ENCODE data around the gene RTEL1.
"Not testable (repeated sequence)": the region's sequence is repeated elsewhere in the genome, so short reads cannot be mapped to it uniquely, and the experiment has no call there.

The RTEL1 gene

DNA sequence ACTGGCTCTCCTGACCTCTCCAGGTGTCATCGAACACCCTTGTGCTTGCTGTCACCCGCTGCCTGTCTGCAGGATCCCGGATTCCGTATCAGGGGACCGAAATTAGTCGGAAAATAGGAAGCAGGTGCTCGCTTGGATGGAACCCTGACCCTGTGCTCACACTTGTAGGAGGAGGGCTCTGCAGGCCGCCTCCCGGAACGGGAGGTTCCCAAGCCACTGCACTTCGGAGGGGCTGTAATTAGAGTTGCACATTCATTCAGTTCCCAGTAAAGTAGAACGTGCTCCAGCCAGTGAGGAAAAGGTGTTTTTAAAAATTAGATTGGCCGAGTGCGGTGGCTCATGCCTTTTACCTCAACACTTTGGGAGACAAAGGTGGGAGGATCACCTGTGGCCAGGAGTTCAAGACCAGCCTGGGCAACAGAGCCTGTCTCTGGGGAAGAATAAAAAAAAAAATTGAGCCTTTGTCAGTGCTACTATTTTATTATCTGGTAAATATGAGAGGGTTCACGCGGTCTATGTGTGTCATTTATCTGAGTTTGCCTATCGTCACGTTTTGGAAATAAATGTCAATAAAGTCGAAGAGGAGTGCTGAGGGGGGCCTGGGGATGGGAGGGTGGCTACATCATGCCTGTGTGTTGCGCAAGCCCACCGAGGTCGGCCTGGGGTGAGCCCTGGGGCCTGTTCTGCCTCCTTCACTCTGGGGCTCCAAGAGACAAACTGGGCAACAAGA is 29.7 kb upstream of the RTEL1 start:
- peak; percentile 13 for DNase-seq

DNA sequence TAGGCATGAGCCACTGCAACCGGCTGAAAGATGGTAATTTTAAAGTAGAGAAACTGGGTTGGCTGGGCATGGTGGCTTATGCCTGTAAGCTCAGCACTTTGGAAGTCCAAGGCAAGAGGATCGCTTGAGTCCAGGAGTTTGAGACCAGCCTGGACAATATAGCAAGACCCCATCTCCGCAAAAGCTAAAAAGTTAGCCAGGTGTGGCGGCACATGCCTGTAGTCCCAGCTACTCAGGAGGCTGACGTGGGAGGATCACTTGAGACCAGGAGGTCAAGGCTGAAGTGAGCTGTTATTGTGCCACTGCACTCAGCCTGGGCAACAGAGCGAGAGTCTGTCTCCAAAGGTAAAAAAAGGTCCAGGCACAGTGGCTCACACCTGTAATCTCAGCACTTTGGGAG is 27.2 kb upstream of the RTEL1 start:
- not testable (repeated sequence) for DNase-seq

DNA sequence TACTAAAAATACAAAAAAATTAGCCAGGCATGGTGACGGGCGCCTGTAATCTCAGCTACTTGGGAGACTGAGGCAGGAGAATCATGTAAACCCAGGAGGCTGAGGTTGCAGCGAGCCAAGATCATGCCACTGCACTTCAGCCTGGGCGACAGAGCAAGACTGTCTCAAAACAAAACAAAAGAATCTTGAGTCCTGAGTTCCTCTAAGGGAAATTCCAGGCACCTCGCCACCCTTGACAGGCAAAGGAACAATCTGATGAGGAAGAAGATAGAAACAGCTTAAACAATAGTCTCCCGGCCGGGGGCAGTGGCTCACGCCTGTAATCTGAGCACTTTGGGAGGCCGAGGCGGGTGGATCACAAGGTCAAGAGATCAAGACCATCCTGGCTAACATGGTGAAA is 26.7 kb upstream of the RTEL1 start:
- not testable (repeated sequence) for DNase-seq

DNA sequence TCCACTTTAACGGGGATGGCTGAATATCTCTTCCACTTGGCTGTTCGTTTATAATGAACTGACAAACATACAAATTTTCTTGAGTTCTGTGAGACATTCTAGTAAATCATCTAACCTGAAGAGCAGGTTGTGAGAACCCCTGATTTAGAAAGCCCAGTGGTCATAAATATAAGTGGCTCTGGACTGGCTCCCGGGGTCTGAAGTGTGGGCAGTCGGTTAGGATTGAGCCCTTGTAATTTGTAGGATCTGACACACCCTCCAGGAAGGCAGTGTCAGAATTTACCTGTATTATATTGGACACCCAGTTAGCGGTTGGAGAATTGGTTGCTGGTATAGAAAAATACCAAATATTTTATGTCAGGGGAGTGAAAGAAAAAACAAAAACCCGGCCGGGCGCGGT is 24.4 kb upstream of the RTEL1 start:
- no peak for DNase-seq

DNA sequence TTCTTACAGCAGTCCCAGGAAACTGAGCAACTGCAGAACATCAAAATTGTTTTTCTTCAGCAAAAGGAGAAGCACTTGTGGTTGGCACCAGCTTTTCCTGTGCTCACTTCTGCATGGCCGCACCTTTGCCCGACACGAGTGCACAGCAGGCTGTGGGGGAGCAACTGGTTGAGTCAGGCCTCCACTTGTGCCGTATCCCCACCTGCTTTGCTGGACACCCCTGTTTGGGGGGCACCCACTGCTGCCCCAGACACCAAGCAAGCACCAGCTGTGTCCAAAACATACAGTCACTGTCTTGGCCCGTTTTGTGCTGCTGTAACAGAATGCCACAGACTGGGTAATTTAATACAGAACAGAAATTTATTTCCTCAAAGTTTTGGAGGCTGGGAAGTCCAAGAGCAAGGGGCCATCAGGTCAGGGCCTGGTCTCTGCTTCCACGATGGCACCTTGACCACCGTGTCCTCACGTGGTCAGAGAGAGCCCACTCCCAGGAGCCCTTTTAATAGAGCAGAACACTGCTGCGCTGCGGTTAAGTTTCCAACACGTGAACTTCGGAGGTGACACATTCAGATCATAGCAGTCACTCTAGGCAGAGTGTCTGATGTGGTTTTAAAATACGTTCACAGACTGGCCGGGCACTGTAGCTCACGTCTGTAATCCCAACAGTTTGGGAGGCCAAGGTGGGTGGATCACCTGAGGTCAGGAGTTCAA is 22.5 kb upstream of the RTEL1 start:
- no peak for DNase-seq

DNA sequence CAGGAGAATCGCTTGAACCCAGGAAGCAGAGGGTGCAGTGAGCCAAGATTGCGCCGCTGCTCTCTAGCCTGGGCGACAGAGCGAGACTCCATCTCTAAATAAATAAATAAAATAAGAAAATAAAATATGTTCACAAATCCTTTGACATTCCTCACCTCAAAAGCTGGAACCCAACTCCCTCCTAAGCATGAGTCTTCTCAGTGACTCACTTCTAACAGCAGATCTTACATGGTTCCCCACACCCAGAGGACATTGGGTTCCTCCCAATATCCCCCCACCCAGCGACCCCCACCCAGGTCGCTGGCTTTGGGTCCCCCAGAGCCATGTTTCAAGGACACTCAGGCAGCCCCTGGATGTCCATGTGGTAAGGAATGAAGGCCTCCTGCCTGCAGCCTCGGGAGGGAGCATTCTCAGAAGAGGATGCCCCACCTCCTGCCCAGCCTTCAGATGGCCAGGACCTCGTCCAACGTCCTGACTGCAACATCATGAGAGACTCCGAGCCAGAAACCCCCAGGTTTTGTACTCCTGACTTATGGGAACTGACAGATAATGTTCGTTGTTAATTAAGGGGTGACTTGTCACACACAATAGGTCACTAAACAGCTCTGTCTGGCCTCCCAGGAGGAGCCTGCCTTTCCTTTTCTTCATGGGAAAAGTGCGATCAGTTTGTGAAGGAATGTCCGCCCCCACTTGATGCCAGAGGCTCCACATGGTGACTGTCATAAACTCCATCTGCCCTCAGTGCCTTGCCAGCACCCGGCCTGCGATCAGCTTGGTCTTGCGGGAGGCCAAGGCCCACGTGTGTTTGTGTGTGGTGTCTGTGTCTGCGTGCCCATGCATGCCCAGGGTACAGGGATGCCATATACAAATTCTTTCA is 21.1 kb upstream of the RTEL1 start:
- DNase-seq = no peak

DNA sequence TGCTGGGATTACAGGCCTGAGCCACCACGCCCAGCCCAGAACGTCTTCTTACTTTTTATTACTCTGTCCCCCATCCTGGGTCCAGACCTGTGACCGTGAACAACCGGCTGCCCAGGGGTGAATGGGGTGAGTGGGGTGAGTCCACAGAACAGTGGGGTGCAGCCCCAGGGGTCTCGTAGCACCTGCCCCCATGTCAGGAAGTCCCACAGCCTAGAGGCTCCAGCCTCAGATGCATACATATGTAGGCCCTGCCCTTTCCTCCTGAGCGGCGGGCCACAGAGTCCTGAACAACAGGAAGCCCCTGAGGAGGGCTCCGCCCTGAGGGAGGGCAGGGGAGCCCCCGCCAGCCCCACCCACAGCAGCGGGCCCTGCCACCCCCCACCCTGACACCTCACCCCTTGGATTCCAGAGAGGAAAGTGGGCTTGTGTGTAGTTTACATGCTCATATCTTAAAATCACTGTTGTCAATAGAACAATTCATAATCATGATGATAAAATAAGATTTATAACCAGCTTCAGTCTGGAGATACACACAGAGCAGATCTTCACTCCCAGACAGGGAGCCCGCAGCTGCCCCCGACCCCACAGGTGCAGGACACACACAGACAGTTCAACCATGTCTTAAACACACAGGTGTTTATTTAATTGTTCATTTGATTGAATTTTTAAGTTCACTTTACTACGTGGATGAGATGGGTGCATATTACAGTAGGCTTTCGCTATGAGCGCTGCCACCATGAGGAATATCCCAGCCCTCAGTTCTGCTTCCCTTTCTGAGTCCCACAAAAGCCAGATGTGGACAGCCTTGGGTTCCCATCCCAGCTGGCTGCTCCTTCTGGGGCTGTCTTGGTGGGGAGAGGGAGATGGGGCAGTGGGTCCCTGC is 18.8 kb upstream of the RTEL1 start:
- DNase-seq = no peak

DNA sequence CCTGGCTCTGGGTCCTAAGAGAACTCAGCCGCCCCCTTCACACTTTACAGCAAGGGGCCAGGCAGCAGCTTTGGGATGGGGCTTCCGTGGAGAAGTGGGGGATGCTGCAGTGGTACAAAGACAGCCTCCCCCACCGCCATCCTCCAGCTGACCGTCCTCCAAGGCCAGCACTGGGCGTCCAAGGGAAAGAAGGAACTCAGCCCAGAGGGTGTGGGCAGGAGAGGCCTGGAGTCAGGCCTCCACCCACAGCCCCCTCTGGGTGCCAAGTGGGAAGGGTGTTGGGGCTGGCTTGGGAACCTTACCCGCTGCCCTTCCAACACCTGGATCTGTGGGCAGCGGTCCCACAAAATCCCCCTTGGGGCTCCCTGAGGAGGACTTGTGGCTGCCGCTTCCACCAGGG is 18.0 kb upstream of the RTEL1 start:
- no peak for DNase-seq

DNA sequence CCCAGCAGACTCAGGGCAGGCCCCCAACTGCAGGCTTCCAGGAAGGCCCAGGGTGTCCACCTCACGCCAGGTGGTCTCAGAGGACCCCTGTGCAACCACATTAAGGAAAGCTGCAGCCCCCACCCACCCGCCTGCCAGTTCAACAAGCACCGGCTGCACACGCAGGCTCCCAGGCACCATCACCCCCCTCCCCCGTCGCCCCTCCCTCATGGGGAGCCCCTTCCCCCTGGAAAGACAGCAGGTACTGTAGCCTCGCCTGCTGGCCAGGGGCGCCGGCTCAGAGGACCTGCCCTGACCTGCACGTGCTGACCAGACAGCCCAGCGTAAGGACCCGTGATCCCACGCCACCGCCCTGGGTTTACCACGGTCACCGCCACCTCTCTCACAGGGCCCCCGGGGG is 17.4 kb upstream of the RTEL1 start:
- not testable (repeated sequence) for DNase-seq

DNA sequence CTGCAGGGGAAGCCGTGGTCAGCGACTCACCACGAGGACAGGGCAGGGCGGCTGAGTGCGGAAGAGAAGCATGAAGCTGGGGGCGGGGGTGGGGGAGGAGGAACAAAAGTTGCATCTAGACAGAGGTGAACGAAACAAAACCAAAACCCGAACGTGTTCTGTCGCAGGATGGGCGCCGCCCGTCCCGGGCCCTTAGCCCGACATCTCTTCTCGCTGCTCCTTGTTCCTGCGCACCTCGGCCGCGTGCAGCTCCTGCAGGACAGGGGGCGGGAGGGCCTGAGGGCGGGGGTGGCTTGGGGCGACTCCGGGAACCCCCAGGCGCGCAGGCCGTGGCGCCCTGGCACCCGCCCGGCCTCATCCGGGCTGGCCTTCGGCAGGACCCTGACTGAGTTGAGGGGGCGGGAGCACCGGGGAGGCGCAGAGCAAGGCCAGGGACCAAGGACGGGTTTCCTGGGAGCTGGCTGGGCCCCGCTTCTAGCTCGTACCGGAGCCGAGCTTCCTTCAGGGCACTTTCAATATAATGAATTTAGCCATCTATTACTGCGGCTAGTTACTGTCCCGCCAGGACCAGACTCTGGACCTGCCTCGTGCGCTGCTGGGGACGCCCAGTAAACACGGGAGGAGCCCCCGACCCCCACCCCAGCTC is 16.8 kb upstream of the RTEL1 start:
- DNase-seq = no peak

DNA sequence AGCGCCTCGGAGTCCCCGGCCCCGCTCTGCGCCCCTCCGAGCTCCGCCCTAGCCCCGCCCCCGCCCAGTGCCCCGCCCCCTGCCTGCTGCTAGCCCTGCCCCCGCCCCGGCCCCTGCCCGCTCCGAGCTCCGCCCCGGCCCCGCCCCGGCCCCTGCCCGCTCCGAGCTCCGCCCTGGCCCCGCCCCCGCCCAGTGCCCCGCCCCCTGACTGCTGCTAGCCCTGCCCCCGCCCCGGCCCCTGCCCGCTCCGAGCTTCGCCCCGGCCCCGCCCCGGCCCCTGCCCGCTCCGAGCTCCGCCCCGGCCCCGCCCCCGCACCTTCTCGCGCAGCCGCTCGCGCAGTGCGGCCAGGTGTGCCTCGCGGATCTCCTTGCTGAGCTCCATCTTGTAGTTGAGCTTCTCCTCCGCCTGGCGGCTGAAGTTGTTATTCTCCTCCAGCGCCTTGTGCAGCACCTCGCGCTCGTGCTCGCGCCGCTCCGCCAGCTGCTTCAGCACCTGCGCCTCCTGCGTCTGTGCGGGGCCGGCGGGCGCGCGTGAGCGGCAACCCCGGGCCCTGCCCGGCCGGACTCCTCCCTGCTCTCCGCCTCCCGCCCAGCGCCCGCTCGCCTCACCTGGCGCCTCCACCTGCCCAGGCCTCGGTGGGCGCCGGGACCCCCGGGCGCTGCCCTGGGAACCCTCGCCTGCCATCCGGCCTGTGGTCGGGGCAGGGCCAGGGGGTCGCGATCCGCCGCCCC is 16.2 kb upstream of the RTEL1 start:
- peak; percentile 56 for DNase-seq

DNA sequence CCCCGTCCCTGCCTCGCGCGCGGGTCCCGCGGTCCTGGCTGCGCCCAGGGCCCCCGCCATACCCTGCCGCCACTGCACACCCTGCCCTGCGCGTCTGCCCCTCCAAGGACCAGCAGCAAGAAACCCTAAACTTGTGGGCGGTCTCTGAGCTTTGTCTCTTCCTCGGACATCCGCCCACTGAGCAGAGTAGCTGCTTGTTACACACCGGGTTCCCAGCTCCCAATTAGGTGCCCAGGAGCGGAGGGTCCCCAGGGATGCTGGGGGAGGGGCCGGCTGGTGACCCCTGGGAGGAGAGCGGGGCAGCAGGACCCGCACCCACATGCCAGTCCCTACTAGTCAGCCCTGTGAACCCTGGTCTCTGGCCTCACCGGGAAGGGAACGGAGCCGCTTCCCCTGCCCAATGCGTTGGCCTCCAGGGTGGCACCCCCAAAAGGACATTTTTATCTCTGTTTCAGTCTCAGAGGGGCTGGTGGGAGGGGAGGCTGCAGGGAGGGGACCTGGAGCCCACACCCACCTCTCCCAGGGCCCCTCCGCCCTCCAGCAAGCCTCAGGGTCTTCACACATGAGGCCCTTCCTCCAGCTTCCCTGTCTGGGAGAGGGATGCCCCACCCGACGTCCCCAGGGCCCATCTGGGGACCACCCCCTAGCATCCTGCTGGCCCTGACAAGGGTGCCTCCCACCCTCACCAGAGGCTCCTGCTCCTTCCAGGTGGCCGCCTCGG is 15.4 kb upstream of the RTEL1 start:
- no peak for DNase-seq

DNA sequence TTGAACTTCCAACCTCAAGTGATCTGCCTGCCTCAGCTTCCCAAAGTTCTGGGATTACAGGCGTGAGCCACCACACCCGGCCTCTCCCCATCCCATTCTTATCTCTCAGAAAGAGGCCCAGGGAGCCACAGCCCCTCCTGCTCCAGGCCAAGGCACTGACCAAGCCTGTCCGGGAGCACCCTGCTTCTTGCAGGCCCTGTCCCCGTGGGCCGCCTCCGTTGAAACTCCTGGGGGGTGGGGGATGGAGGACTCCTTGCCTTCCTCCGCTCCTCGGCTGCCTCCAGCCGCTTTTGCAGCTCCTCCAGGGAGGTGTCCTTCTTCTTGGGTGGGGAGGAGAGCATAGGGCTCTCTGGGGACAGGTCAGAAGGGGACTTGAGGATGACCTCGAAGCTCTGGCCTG is 14.6 kb upstream of the RTEL1 start:
- DNase-seq = no peak

DNA sequence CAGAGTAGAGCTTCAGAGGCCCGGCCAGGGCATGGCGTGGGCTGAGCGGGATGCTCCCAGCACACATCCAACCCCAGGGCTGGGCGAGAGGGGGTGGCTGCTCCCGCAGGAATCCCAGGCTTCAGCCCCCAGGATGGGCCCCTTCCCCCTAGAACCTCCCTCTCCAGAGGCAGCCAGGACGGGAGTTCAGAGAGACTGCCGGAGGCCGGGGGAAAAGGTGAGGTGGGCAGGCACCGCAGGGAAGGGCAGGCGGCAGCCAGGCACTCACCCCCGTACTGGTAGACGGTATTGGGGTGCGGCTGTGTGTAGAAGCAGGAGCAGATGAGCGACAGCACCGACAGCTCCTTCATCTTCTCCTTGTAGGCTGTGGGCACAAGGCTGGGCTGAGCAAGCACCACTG is 14.2 kb upstream of the RTEL1 start:
- no peak for DNase-seq

DNA sequence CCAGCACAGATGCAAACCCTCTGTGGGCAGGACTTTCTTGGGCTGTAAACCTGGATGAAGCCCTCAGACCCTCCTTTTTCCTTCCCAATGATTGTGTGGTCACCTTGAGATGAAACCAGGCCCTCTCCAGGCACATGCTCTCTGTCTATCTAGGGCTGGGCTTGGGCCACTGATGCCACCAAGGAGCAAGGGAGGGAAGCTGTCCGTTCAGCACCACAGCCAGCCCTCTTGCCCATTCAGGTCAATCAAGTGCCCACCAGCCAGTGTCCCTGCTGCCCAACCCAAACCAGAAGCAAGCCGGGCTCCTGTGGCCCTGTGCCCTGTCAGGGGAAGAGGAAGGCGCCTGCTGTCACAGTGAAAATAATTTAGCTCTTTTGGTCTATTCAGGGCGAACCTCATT is 12.9 kb upstream of the RTEL1 start:
- no peak for DNase-seq

DNA sequence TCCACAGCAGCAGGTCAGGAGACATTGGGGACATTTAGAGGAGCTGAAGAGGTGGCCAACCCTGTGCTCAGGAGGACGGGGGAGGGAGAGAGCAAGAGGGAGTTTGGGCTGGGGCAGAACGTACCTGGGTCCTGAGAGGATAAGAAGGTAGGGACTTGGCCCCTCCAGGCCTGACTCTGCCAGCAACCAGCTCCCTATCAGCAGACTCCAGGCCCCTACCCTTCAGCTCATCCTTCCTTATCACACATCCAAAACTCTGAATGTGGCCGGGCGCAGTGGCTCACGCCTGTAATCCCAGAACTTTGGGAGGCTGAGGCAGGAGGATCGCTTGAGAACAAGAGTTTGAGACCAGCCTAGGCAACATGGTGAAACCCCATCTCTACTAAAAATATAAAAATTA is 9.9 kb upstream of the RTEL1 start:
- no peak for DNase-seq

DNA sequence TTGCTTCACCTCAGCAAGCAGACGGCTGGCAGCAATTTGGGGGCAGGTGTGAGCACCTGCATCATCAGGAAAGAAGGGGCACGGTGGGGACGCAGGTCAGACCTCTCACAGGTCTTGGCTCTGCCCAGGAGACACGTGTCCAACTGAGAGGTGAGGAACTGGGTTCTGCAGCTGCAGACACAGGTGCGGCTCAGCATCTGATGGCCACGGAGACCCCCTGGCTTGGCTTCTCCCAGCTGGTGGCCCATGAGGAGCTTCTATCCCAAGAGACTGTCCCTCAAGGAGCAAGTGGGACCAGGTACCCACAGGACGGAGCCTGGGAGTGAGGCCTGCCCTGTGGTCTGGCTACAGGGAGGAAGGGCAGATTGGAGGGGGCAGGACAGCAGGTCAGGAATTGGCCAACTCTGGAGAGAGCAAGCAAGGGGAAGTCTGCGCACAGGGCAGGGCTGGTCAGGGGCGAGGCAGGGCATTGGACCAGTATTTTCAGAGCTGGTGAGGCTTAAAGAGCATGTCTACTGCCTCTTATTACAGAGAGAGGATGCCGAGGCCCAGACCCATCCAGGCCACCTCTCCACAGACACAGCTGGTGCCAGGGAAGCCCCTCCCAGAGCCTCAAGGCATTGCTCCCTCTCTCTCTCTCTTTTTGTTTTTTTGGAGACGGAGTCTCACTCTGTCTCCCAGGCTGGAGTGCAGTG is 9.1 kb upstream of the RTEL1 start:
- no peak for DNase-seq

DNA sequence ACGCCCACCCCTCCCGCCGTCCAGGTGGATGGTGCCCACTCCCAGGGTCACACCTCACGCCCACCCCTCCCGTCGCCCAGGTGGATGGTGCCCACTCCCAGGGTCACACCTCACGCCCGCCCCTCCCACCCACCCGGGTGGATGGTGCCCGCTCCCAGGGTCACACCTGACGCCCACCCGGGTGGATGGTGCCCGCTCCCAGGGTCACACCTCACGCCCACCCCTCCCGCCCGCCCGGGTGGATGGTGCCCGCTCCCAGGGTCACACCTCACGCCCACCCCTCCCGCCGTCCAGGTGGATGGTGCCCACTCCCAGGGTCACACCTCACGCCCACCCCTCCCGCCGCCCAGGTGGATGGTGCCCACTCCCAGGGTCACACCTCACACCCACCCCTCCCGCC is 7.6 kb upstream of the RTEL1 start:
- DNase-seq = not testable (repeated sequence)

DNA sequence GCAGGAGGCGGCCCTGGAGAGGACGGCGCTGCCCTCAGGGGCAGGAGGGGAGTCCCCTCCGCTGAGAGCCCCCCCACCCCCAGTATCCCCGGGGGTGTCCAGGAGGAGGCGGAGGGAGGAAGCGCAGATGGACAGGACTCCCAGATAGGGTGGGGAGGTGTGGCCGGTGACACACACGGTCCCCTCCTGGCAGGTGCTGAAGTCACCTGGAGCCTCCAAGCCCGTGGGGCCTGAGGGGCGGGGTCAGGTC is 6.2 kb upstream of the RTEL1 start:
- DNase-seq = no peak

DNA sequence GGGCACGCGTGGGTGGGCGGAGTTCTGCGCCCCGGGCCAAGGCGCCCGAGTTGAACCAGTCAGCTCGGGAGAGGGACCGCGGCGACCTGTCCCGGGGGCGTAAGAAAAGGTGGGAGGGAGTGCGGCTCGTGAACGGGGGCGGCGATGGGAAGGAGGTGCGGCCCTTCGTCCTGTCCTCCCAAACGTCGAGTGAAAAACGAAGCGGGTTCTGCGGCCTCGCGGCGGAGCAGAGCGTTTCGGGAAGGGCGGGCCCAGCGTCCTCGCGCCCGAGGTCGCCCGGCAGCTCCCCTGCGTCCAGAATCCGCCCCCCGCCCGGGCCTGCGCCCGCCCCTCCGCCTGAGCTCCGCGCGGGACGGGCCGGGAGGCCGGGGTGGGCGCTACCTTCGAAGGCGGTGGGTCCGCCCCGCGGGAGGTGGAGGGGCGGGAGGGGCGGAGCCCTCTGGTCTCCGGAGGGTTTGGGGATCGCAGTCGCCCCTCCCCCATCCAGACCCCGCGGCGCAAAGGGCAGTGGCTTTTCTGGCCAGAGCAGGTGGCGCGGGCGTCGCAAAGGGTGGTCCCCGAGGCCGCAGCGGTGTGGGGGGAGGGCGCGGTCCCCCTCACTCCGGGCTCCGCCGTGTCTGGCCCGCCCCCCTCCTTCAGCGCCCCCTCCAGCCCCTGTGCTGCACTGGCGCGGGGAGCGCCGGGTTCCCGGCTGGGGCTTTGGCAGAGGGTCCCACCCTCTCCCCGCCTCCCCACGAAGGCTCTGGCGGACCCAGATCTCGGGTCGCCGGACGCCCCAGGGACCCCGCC is 5.7 kb upstream of the RTEL1 start:
- DNase-seq = no peak
